HG02970 (cell line): Measurements from ENCODE around the gene FBXO41.

Experiments
- ATAC-seq: cut with Tn5 transposase; IDR thresholded peaks from one replicate; pipeline ENCODE4 v1.9.1; 2021; ENCODE audit warnings: mild to moderate bottlenecking, moderate library complexity, moderate number of reproducible peaks; ENCODE audit not compliant: unreplicated experiment, low FRiP score

The FBXO41 gene

GRCh38 chr2:73290049-73290839 lies 6.0 kb upstream of the FBXO41 start:
- no peak for ATAC-seq

GRCh38 chr2:73289304-73289703 lies 5.0 kb upstream of the FBXO41 start:
- ATAC-seq = no peak

- no peak for ATAC-seq
These were observed 1.9 kb upstream of the FBXO41 start for GRCh38 chr2:73286134-73286655.

GRCh38 chr2:73285159-73285739 lies 971 bp upstream of the FBXO41 start:
- no peak for ATAC-seq

GRCh38 chr2:73283545-73284295 lies 558 bp downstream of the FBXO41 start:
- ATAC-seq = peak; percentile 10

- ATAC-seq = no peak
These were observed 1.2 kb downstream of the FBXO41 start for GRCh38 chr2:73282924-73283544.

GRCh38 chr2:73281244-73281643 lies 3.0 kb downstream of the FBXO41 start:
- ATAC-seq = no peak

- ATAC-seq = no peak
These were observed 4.4 kb downstream of the FBXO41 start for GRCh38 chr2:73279852-73280251.

GRCh38 chr2:73272270-73272669 lies 12.0 kb downstream of the FBXO41 start:
- ATAC-seq = no peak

GRCh38 chr2:73269686-73270465 lies 14.4 kb downstream of the FBXO41 start:
- ATAC-seq = no peak

GRCh38 chr2:73268830-73269685 lies 15.2 kb downstream of the FBXO41 start:
- ATAC-seq = no peak

GRCh38 chr2:73268366-73268829 lies 15.9 kb downstream of the FBXO41 start:
- ATAC-seq = no peak

GRCh38 chr2:73267008-73267407 lies 17.3 kb downstream of the FBXO41 start:
- ATAC-seq = no peak

- no peak for ATAC-seq
These were observed 18.0 kb downstream of the FBXO41 start for GRCh38 chr2:73266061-73266901.

- no peak for ATAC-seq
These were observed 18.8 kb downstream of the FBXO41 start for GRCh38 chr2:73265298-73266060.

- ATAC-seq = no peak
These were observed 19.5 kb downstream of the FBXO41 start for GRCh38 chr2:73264783-73265182.

- ATAC-seq = no peak
These were observed 20.0 kb downstream of the FBXO41 start for GRCh38 chr2:73264332-73264606.
